Measurements from ENCODE around the gene COL3A1. TPM values are rescaled to one million over a fixed set of nuclear protein-coding genes. Genes with fewer than 3 reads are reported as not detected.

The COL3A1 gene
- polyA plus RNA-seq, 3 donors, result not detected

- H2AFZ ChIP-seq (ENCODE audit: insufficient read depth, low read depth, low read length, poor library complexity, severe bottlenecking), result no peak overlapping the region
- no peak for DNase-seq
- H3K27ac ChIP-seq (ENCODE audit: low read depth in 1 of 2, low read length in 2 of 2), result no peak overlapping the region
Observed at GRCh38 chr2:189013671-189014448, 39.7 kb downstream of the COL3A1 start.

GRCh38 chr2:189014449-189015138, 40.4 kb downstream of the COL3A1 start:
- H3K27me3 ChIP-seq (ENCODE audit: control insufficient read depth in 2 of 2, insufficient read depth in 2 of 2, low read length in 2 of 2), result no peaks in the 10 kb centered on the region
- H3K4me2 ChIP-seq (replicated peaks; ENCODE audit: extremely low read depth, low read length, poor library complexity, severe bottlenecking), result no peak overlapping the region
- H4K20me1 ChIP-seq (ENCODE audit: insufficient read depth, low read length), result no peaks in the 10 kb centered on the region
- intact Hi-C loops (cut with micrococcal nuclease), result no loop called here
- no peaks in the 10 kb centered on the region for H3K79me2 ChIP-seq (ENCODE audit: insufficient read depth, low read length)
- no peaks in the 10 kb centered on the region for H3K9me3 ChIP-seq (replicated peaks in 1 of 2; ENCODE audit: control insufficient read depth in 1 of 2, insufficient read depth in 1 of 2, low read length in 2 of 2)
- H3K4me3 Mint-ChIP-seq, result no peak overlapping the region
- H3K4me1 ChIP-seq (ENCODE audit: control insufficient read depth in 1 of 2, insufficient read depth in 2 of 2, low read length in 2 of 2), result no peaks in the 10 kb centered on the region
- no peaks in the 10 kb centered on the region for H3K36me3 ChIP-seq (replicated peaks in 1 of 2; ENCODE audit: control insufficient read depth in 1 of 2, insufficient read depth in 2 of 2, low read length in 2 of 2)
- no peak overlapping the region for H3K27ac Mint-ChIP-seq
- H3K9me3 Mint-ChIP-seq, result no peaks in the 10 kb centered on the region
- H3K4me3 ChIP-seq (replicated peaks in 1 of 3; ENCODE audit: low read depth in 2 of 3, low read length in 3 of 3), result no peak overlapping the region
- WGBS (ENCODE audit: insufficient coverage), result 100% methylated on average over 1 of the region's 2 CpGs
- no peaks in the 10 kb centered on the region for H3K27me3 Mint-ChIP-seq (ENCODE audit: low read depth in 3 of 3)
- no peak overlapping the region for H3K9ac ChIP-seq (ENCODE audit: insufficient read depth, low read length, poor library complexity, severe bottlenecking)
- no peak for DNase-seq
- TF ChIP-seq CTCF (IDR thresholded peaks at IDR 0.05), result no peak
- no peak overlapping the region for H3K27ac ChIP-seq (ENCODE audit: low read depth in 1 of 2, low read length in 2 of 2)
- no peaks in the 10 kb centered on the region for H3K36me3 Mint-ChIP-seq
- no peak overlapping the region for H2AFZ ChIP-seq (ENCODE audit: insufficient read depth, low read depth, low read length, poor library complexity, severe bottlenecking)
- H3K4me1 Mint-ChIP-seq, result no peaks in the 10 kb centered on the region

More at GRCh38 chr2:189013671-189014448, 39.7 kb downstream of the COL3A1 start:
- H3K27me3 ChIP-seq (ENCODE audit: control insufficient read depth in 2 of 2, insufficient read depth in 2 of 2, low read length in 2 of 2), result no peaks in the 10 kb centered on the region
- no peaks in the 10 kb centered on the region for H4K20me1 ChIP-seq (ENCODE audit: insufficient read depth, low read length)
- H3K27ac Mint-ChIP-seq, result no peak overlapping the region
- no peaks in the 10 kb centered on the region for H3K36me3 ChIP-seq (replicated peaks in 1 of 2; ENCODE audit: control insufficient read depth in 1 of 2, insufficient read depth in 2 of 2, low read length in 2 of 2)
- H3K4me1 Mint-ChIP-seq, result no peaks in the 10 kb centered on the region
- no peak overlapping the region for H3K9ac ChIP-seq (ENCODE audit: insufficient read depth, low read length, poor library complexity, severe bottlenecking)
- TF ChIP-seq CTCF (IDR thresholded peaks at IDR 0.05), result no peak
- H3K4me3 Mint-ChIP-seq, result no peak overlapping the region
- no peaks in the 10 kb centered on the region for H3K27me3 Mint-ChIP-seq (ENCODE audit: low read depth in 3 of 3)
- no peaks in the 10 kb centered on the region for H3K4me1 ChIP-seq (ENCODE audit: control insufficient read depth in 1 of 2, insufficient read depth in 2 of 2, low read length in 2 of 2)
- no peaks in the 10 kb centered on the region for H3K79me2 ChIP-seq (ENCODE audit: insufficient read depth, low read length)
- H3K4me3 ChIP-seq (replicated peaks in 1 of 3; ENCODE audit: low read depth in 2 of 3, low read length in 3 of 3), result no peak overlapping the region
- no peaks in the 10 kb centered on the region for H3K36me3 Mint-ChIP-seq
- H3K9me3 Mint-ChIP-seq, result no peaks in the 10 kb centered on the region
- WGBS (ENCODE audit: insufficient coverage), result 85% methylated on average over 1 of the region's 2 CpGs
- intact Hi-C loops (cut with micrococcal nuclease), result no loop called here
- H3K9me3 ChIP-seq (replicated peaks in 1 of 2; ENCODE audit: control insufficient read depth in 1 of 2, insufficient read depth in 1 of 2, low read length in 2 of 2), result no peaks in the 10 kb centered on the region
- no peak overlapping the region for H3K4me2 ChIP-seq (replicated peaks; ENCODE audit: extremely low read depth, low read length, poor library complexity, severe bottlenecking)

Measured in CD14-positive monocyte (primary cell).